GM23338 (cell line): Measurements from ENCODE around the gene CLNK. TPM values are rescaled to one million over a fixed set of nuclear protein-coding genes. Genes with fewer than 3 reads are reported as not detected.

ENCODE experiments used
- ATAC-seq: fragments of 200-7000 bp; cut with Tn5 transposase; 3 replicates; pipeline ENCODE4 v1.9.1; 2020
- DNase-seq: peaks from one replicate; pipeline ENCODE4 v3.0.0-alpha.2; 2015; ENCODE audit warnings: low spot score
- H2AFZ ChIP-seq: fragments of 200-600 bp; sonication (generic); 2 replicates; pipeline ENCODE4 v1.8.0; 2016; ENCODE audit warnings: antibody characterized with exemption, mild to moderate bottlenecking, moderate library complexity
- H3F3A ChIP-seq: fragments of 200-600 bp; sonication (generic); replicated peaks from 2 replicates; pipeline ENCODE4 v1.8.0; 2017; ENCODE audit warnings: antibody characterized with exemption, mixed run types, low read depth
- H3K27ac ChIP-seq: fragments of 200-600 bp; sonication (generic); 2 replicates; pipeline ENCODE4 v1.6.1; 2016; ENCODE audit warnings: low read depth
- H3K27me3 ChIP-seq: fragments of 200-600 bp; sonication (generic); 2 replicates; pipeline ENCODE4 v1.8.0; 2016; ENCODE audit warnings: mild to moderate bottlenecking, mixed run types, moderate library complexity; ENCODE audit not compliant: insufficient read depth
- H3K36me3 ChIP-seq: fragments of 200-600 bp; sonication (generic); 2 replicates; pipeline ENCODE4 v1.8.0; 2016; ENCODE audit warnings: mild to moderate bottlenecking; ENCODE audit not compliant: insufficient read depth
- H3K4me1 ChIP-seq: fragments of 200-600 bp; sonication (generic); 2 replicates; pipeline ENCODE4 v1.8.0; 2016; ENCODE audit warnings: mild to moderate bottlenecking, moderate library complexity; ENCODE audit not compliant: insufficient read depth
- H3K4me2 ChIP-seq: fragments of 200-600 bp; sonication (generic); 2 replicates; pipeline ENCODE4 v1.7.1; 2017; ENCODE audit warnings: mixed run types
- H3K4me3 ChIP-seq: fragments of 200-600 bp; sonication (generic); 2 replicates; pipeline ENCODE4 v1.6.1; 2016; ENCODE audit warnings: mixed run types
- H3K79me2 ChIP-seq: fragments of 200-600 bp; sonication (generic); replicated peaks from 2 replicates; pipeline ENCODE4 v1.8.0; 2017; ENCODE audit warnings: mild to moderate bottlenecking; ENCODE audit not compliant: insufficient read depth
- H3K9me2 ChIP-seq: fragments of 200-600 bp; sonication (generic); 2 replicates; pipeline ENCODE4 v1.8.0; 2017; ENCODE audit not compliant: insufficient read depth
- H4K20me1 ChIP-seq: fragments of 200-600 bp; sonication (generic); replicated peaks from 2 replicates; pipeline ENCODE4 v1.8.0; 2017; ENCODE audit warnings: mild to moderate bottlenecking; ENCODE audit not compliant: insufficient read depth
- H3K27ac Mint-ChIP-seq: 2 replicates; pipeline ENCODE4 v1.8.0; 2020; ENCODE audit warnings: inconsistent platforms, mild to moderate bottlenecking, moderate library complexity, mixed read lengths
- H3K27me3 Mint-ChIP-seq: 3 replicates; pipeline ENCODE4 v1.8.0; 2022; ENCODE audit warnings: low read depth, mild to moderate bottlenecking, moderate library complexity, mixed read lengths, inconsistent platforms; ENCODE audit not compliant: insufficient read depth, poor library complexity
- H3K36me3 Mint-ChIP-seq: 3 replicates; pipeline ENCODE4 v1.8.0; 2021; ENCODE audit warnings: low read depth, mild to moderate bottlenecking, inconsistent platforms, moderate library complexity, mixed read lengths
- H3K4me1 Mint-ChIP-seq: 3 replicates; pipeline ENCODE4 v1.8.0; 2020; ENCODE audit warnings: mild to moderate bottlenecking, inconsistent platforms, mixed read lengths
- H3K4me3 Mint-ChIP-seq: 3 replicates; pipeline ENCODE4 v1.8.0; 2021; ENCODE audit warnings: moderate library complexity, mild to moderate bottlenecking, inconsistent platforms, mixed read lengths
- H3K9me3 Mint-ChIP-seq: 3 replicates; pipeline ENCODE4 v1.8.0; 2020; ENCODE audit warnings: moderate library complexity, mild to moderate bottlenecking, inconsistent platforms, mixed read lengths
- CREB1 ChIP-seq: fragments of 250-450 bp; sonication (Bioruptor Pico); IDR thresholded peaks from 2 replicates; pipeline ENCODE4 v1.5.0; 2020; ENCODE audit warnings: low read depth, mild to moderate bottlenecking, moderate library complexity
- EZH2phosphoT487 ChIP-seq: fragments of 200-600 bp; sonication (generic); IDR thresholded peaks from one replicate; pipeline ENCODE4 v1.8.1; 2018; ENCODE audit warnings: antibody characterized with exemption; ENCODE audit not compliant: unreplicated experiment
- NANOG ChIP-seq: IDR thresholded peaks from 2 replicates; pipeline ENCODE4 v1.6.1; 2016; ENCODE audit warnings: antibody characterized with exemption, borderline replicate concordance
- POLR2AphosphoS5 ChIP-seq: IDR thresholded peaks from 2 replicates; pipeline ENCODE4 v1.6.1; 2016; ENCODE audit warnings: antibody characterized with exemption, low read depth
- STAT1 ChIP-seq: IDR thresholded peaks from one replicate; pipeline ENCODE4 v1.6.1; 2016; ENCODE audit warnings: antibody characterized with exemption; ENCODE audit not compliant: unreplicated experiment
- ZNF114 ChIP-seq: fragments of 250-450 bp; sonication (Bioruptor Pico); IDR thresholded peaks from 2 replicates; pipeline ENCODE4 v1.5.0; 2020; ENCODE audit warnings: mild to moderate bottlenecking, moderate library complexity
- polyA plus RNA-seq: library from polyadenylated mRNA; unstranded; fragments of >200 nt; fragmentation: Nextera tagmentation; extraction: Ambion mirVana; gene quantifications from 2 replicates; pipeline ENCODE4 v1.2.1, GENCODE V29; 2016
- total RNA-seq: library from RNA; depleted of rRNA; stranded (reverse); fragments of >200 nt; shearing (Covaris generic); gene quantifications from 2 replicates; pipeline ENCODE4 v1.2.3, GENCODE V29; 2014
- TF ChIP-seq, protein P1 (sequence below): fragments of 250-450 bp; sonication (Bioruptor Pico); IDR thresholded peaks from 2 replicates; pipeline ENCODE4 v1.5.0; 2020; ENCODE audit warnings: mild to moderate bottlenecking, moderate library complexity
- TF ChIP-seq, protein P2 (sequence below): IDR thresholded peaks from 2 replicates; pipeline ENCODE4 v1.6.1; 2016; ENCODE audit warnings: antibody characterized with exemption
- TF ChIP-seq, protein P3 (sequence below), 2 experiments: fragments of 200-600 bp in 1 of 2; sonication (generic) in 1 of 2; conservative IDR thresholded peaks; 2 replicates each; pipeline versions ENCODE4 v1.5.1 to v1.6.1; 2016 to 2017; ENCODE audit warnings: antibody characterized with exemption in 2 of 2, low read depth in 2 of 2, mild to moderate bottlenecking in 2 of 2, moderate library complexity in 1 of 2
- TF ChIP-seq, protein P4 (sequence below): IDR thresholded peaks from one replicate; pipeline ENCODE4 v1.6.1; 2018; ENCODE audit warnings: antibody characterized with exemption; ENCODE audit not compliant: unreplicated experiment

Gene CLNK
- total and polyA plus RNA-seq, 2 experiments from 2014 or later: not detected

DNA sequence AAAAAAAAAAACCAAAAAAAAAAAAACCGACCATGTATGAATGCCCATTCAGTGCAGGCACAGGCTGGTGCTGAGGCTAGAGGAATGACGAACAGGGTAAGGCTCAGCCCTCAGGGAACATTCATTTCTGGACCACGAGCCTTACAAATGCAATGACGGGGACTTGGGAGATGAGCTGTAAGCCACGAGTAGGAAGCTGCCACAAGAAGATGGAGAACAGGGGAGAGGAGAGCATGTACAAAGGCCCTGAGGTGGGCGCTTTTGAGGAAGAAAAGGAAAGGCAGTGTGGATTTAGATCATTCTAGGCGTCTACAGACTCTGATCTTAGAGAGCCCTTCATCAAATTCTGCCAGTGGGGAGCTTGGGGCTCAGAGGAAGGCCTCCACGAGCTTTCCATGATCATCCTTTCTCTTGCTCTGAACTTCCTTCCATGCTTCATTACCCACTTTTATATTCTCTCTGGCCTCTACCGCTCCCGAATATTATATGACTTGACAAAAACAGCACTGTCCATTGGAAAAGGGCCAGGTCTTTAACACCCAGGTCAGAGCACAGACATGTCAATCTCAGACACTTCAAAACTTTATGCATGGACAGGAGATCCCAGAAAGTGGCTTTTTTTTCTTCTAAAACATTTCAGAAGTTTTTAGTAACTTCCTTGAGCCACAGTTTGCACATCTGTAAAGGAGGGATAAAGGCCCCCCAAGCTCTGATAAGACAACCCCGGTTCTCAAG is 224.1 kb downstream of the CLNK start (continued):
- TF ChIP-seq, protein P1, sequence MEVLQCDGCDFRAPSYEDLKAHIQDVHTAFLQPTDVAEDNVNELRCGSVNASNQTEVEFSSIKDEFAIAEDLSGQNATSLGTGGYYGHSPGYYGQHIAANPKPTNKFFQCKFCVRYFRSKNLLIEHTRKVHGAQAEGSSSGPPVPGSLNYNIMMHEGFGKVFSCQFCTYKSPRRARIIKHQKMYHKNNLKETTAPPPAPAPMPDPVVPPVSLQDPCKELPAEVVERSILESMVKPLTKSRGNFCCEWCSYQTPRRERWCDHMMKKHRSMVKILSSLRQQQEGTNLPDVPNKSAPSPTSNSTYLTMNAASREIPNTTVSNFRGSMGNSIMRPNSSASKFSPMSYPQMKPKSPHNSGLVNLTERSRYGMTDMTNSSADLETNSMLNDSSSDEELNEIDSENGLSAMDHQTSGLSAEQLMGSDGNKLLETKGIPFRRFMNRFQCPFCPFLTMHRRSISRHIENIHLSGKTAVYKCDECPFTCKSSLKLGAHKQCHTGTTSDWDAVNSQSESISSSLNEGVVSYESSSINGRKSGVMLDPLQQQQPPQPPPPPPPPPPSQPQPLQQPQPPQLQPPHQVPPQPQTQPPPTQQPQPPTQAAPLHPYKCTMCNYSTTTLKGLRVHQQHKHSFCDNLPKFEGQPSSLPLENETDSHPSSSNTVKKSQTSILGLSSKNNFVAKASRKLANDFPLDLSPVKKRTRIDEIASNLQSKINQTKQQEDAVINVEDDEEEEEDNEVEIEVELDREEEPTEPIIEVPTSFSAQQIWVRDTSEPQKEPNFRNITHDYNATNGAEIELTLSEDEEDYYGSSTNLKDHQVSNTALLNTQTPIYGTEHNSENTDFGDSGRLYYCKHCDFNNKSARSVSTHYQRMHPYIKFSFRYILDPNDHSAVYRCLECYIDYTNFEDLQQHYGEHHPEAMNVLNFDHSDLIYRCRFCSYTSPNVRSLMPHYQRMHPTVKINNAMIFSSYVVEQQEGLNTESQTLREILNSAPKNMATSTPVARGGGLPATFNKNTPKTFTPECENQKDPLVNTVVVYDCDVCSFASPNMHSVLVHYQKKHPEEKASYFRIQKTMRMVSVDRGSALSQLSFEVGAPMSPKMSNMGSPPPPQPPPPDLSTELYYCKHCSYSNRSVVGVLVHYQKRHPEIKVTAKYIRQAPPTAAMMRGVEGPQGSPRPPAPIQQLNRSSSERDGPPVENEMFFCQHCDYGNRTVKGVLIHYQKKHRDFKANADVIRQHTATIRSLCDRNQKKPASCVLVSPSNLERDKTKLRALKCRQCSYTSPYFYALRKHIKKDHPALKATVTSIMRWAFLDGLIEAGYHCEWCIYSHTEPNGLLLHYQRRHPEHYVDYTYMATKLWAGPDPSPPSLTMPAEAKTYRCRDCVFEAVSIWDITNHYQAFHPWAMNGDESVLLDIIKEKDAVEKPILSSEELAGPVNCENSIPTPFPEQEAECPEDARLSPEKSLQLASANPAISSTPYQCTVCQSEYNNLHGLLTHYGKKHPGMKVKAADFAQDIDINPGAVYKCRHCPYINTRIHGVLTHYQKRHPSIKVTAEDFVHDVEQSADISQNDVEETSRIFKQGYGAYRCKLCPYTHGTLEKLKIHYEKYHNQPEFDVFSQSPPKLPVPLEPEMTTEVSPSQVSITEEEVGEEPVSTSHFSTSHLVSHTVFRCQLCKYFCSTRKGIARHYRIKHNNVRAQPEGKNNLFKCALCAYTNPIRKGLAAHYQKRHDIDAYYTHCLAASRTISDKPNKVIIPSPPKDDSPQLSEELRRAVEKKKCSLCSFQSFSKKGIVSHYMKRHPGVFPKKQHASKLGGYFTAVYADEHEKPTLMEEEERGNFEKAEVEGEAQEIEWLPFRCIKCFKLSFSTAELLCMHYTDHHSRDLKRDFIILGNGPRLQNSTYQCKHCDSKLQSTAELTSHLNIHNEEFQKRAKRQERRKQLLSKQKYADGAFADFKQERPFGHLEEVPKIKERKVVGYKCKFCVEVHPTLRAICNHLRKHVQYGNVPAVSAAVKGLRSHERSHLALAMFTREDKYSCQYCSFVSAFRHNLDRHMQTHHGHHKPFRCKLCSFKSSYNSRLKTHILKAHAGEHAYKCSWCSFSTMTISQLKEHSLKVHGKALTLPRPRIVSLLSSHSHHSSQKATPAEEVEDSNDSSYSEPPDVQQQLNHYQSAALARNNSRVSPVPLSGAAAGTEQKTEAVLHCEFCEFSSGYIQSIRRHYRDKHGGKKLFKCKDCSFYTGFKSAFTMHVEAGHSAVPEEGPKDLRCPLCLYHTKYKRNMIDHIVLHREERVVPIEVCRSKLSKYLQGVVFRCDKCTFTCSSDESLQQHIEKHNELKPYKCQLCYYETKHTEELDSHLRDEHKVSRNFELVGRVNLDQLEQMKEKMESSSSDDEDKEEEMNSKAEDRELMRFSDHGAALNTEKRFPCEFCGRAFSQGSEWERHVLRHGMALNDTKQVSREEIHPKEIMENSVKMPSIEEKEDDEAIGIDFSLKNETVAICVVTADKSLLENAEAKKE (CRISPR knock-in tag): no peak
- no peak for TF ChIP-seq NANOG
- TF ChIP-seq EZH2phosphoT487: no peak

DNA sequence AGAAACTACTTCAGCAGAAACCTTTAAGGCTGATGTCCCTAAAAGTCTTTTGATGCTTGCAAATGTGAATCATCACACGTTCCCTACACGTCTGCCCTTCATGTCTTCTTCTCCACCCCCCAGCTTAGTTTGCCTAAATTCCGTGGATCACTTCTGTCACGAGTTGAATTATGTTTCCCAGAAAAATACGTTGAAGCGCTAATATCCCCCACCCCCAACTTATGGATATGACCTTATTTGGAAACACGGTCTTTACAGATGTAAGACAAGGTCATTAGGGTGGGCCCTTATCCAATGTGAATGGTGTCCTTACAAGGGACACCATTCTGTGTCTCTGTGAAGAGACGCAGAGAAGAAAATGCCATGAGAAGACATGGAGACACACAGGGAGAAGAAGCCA is 225.3 kb downstream of the CLNK start:
- no peaks in the 10 kb centered on the region for H3K79me2 ChIP-seq
- H3K4me1 ChIP-seq: peaks cover 28% of the 10 kb centered on the region
- DNase-seq (no peak), ATAC-seq (no peak)
- H3K9me2 ChIP-seq: no peaks in the 10 kb centered on the region
- H3F3A ChIP-seq: no peaks in the 10 kb centered on the region
- no peak overlapping the region for H3K27ac ChIP-seq
- H3K36me3 ChIP-seq: no peaks in the 10 kb centered on the region
- Mint-ChIP-seq H3K27ac (no peak overlapping the region), H3K36me3 (peaks cover 6% of the 10 kb centered on the region), H3K4me1 (peaks cover 34% of the 10 kb centered on the region), H3K4me3 (no peak overlapping the region), H3K27me3 (peaks cover 86% of the 10 kb centered on the region), H3K9me3 (no peaks in the 10 kb centered on the region; the same call in 2 of the 3 replicates)
- no peak overlapping the region for H3K4me2 ChIP-seq
- no peak overlapping the region for H2AFZ ChIP-seq
- peaks cover 24% of the 10 kb centered on the region for H4K20me1 ChIP-seq
- peaks cover 93% of the 10 kb centered on the region for H3K27me3 ChIP-seq
- no peak overlapping the region for H3K4me3 ChIP-seq
- TF ChIP-seq, protein P2, sequence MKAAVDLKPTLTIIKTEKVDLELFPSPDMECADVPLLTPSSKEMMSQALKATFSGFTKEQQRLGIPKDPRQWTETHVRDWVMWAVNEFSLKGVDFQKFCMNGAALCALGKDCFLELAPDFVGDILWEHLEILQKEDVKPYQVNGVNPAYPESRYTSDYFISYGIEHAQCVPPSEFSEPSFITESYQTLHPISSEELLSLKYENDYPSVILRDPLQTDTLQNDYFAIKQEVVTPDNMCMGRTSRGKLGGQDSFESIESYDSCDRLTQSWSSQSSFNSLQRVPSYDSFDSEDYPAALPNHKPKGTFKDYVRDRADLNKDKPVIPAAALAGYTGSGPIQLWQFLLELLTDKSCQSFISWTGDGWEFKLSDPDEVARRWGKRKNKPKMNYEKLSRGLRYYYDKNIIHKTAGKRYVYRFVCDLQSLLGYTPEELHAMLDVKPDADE: no peak
- no peak for TF ChIP-seq POLR2AphosphoS5
- no peak for TF ChIP-seq STAT1
- TF ChIP-seq, protein P3, sequence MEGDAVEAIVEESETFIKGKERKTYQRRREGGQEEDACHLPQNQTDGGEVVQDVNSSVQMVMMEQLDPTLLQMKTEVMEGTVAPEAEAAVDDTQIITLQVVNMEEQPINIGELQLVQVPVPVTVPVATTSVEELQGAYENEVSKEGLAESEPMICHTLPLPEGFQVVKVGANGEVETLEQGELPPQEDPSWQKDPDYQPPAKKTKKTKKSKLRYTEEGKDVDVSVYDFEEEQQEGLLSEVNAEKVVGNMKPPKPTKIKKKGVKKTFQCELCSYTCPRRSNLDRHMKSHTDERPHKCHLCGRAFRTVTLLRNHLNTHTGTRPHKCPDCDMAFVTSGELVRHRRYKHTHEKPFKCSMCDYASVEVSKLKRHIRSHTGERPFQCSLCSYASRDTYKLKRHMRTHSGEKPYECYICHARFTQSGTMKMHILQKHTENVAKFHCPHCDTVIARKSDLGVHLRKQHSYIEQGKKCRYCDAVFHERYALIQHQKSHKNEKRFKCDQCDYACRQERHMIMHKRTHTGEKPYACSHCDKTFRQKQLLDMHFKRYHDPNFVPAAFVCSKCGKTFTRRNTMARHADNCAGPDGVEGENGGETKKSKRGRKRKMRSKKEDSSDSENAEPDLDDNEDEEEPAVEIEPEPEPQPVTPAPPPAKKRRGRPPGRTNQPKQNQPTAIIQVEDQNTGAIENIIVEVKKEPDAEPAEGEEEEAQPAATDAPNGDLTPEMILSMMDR (conservative IDR thresholded peaks at IDR 0.05; ENCODE audit: low read depth in 2 of 2): no peak
- no peak for TF ChIP-seq CREB1 (CRISPR knock-in tag)
- no peak for TF ChIP-seq ZNF114 (CRISPR knock-in tag)
- TF ChIP-seq, protein P4, sequence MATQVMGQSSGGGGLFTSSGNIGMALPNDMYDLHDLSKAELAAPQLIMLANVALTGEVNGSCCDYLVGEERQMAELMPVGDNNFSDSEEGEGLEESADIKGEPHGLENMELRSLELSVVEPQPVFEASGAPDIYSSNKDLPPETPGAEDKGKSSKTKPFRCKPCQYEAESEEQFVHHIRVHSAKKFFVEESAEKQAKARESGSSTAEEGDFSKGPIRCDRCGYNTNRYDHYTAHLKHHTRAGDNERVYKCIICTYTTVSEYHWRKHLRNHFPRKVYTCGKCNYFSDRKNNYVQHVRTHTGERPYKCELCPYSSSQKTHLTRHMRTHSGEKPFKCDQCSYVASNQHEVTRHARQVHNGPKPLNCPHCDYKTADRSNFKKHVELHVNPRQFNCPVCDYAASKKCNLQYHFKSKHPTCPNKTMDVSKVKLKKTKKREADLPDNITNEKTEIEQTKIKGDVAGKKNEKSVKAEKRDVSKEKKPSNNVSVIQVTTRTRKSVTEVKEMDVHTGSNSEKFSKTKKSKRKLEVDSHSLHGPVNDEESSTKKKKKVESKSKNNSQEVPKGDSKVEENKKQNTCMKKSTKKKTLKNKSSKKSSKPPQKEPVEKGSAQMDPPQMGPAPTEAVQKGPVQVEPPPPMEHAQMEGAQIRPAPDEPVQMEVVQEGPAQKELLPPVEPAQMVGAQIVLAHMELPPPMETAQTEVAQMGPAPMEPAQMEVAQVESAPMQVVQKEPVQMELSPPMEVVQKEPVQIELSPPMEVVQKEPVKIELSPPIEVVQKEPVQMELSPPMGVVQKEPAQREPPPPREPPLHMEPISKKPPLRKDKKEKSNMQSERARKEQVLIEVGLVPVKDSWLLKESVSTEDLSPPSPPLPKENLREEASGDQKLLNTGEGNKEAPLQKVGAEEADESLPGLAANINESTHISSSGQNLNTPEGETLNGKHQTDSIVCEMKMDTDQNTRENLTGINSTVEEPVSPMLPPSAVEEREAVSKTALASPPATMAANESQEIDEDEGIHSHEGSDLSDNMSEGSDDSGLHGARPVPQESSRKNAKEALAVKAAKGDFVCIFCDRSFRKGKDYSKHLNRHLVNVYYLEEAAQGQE: no peak
